Parathyroid adenoma (tissue), 2 donors: ENCODE measurements around the gene TOGARAM1.
A peak's percentile ranks its signal among the peaks of the same experiment; 100 is the strongest.
"Not testable (repeated sequence)": the region's sequence is repeated elsewhere in the genome, so short reads cannot be mapped to it uniquely, and the experiment has no call there.

ENCODE experiments used
- H2AFZ ChIP-seq: fragments of 300-600 bp; sonication (generic); one replicate; pipeline ENCODE4 v1.7.0; 2017; ENCODE audit warnings: antibody characterized with exemption, mild to moderate bottlenecking
- H3K27ac ChIP-seq: fragments of 300-600 bp; sonication (generic); one replicate; pipeline ENCODE4 v1.7.0; 2017
- H3K27me3 ChIP-seq: fragments of 300-600 bp; sonication (generic); one replicate; pipeline ENCODE4 v1.7.0; 2017; ENCODE audit warnings: low read length; ENCODE audit not compliant: control insufficient read depth, insufficient read depth
- H3K36me3 ChIP-seq: fragments of 300-600 bp; sonication (generic); one replicate; pipeline ENCODE4 v1.7.0; 2017; ENCODE audit warnings: low read length; ENCODE audit not compliant: control insufficient read depth, insufficient read depth
- H3K4me1 ChIP-seq: fragments of 300-600 bp; sonication (generic); one replicate; pipeline ENCODE4 v1.7.0; 2017; ENCODE audit warnings: control low read depth
- H3K4me2 ChIP-seq: fragments of 300-600 bp; sonication (generic); one replicate; pipeline ENCODE4 v1.7.0; 2017; ENCODE audit warnings: low read length
- H3K4me3 ChIP-seq: fragments of 300-600 bp; sonication (generic); one replicate; pipeline ENCODE4 v1.7.0; 2017; ENCODE audit warnings: low read depth, low read length
- H3K79me2 ChIP-seq: fragments of 300-600 bp; sonication (generic); one replicate; pipeline ENCODE4 v1.7.0; 2017; ENCODE audit warnings: control low read depth
- H3K9ac ChIP-seq: fragments of 300-600 bp; sonication (generic); one replicate; pipeline ENCODE4 v1.7.0; 2017; ENCODE audit warnings: mild to moderate bottlenecking
- H3K9me3 ChIP-seq: fragments of 300-600 bp; sonication (generic); one replicate; pipeline ENCODE4 v1.7.0; 2017; ENCODE audit warnings: low read length; ENCODE audit not compliant: control insufficient read depth
- TF ChIP-seq, protein P1 (sequence below): fragments of 300-600 bp; sonication (generic); IDR thresholded peaks from one replicate; pipeline ENCODE4 v1.7.0; 2017; ENCODE audit warnings: antibody characterized with exemption, mild to moderate bottlenecking
- donor health status: primary hyperparathyroidism.

Gene TOGARAM1

DNA sequence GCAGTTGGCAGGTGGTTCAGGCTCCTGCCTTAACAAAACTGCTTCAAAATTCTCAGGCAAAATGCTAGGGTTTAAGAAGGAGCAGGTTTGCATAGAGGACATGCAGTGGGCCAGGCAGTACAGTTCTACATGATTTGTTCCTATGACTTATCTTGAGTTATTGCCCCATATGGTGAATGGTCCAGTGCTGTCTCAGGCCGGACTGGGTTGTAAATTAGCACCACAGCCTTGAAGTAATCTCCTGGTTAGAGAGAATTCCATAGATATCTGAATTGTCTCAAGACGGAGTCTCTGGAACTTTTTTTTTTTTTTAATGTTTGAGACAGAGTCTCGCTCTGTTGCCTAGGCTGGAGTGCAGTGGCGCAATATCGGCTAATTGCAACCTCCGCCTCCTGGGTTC is 110.1 kb downstream of the TOGARAM1 start:
- Histone ChIP-seq H3K27ac (no peak overlapping the region), H3K4me2 (no peak overlapping the region), H3K4me1 (no peaks in the 10 kb centered on the region), H2AFZ (no peak overlapping the region), H3K9me3 (no peaks in the 10 kb centered on the region), H3K36me3 (no peaks in the 10 kb centered on the region), H3K79me2 (no peaks in the 10 kb centered on the region), H3K4me3 (no peak overlapping the region), H3K27me3 (no peaks in the 10 kb centered on the region), H3K9ac (no peak overlapping the region)
- TF ChIP-seq, protein P1, sequence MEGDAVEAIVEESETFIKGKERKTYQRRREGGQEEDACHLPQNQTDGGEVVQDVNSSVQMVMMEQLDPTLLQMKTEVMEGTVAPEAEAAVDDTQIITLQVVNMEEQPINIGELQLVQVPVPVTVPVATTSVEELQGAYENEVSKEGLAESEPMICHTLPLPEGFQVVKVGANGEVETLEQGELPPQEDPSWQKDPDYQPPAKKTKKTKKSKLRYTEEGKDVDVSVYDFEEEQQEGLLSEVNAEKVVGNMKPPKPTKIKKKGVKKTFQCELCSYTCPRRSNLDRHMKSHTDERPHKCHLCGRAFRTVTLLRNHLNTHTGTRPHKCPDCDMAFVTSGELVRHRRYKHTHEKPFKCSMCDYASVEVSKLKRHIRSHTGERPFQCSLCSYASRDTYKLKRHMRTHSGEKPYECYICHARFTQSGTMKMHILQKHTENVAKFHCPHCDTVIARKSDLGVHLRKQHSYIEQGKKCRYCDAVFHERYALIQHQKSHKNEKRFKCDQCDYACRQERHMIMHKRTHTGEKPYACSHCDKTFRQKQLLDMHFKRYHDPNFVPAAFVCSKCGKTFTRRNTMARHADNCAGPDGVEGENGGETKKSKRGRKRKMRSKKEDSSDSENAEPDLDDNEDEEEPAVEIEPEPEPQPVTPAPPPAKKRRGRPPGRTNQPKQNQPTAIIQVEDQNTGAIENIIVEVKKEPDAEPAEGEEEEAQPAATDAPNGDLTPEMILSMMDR, result no peak

DNA sequence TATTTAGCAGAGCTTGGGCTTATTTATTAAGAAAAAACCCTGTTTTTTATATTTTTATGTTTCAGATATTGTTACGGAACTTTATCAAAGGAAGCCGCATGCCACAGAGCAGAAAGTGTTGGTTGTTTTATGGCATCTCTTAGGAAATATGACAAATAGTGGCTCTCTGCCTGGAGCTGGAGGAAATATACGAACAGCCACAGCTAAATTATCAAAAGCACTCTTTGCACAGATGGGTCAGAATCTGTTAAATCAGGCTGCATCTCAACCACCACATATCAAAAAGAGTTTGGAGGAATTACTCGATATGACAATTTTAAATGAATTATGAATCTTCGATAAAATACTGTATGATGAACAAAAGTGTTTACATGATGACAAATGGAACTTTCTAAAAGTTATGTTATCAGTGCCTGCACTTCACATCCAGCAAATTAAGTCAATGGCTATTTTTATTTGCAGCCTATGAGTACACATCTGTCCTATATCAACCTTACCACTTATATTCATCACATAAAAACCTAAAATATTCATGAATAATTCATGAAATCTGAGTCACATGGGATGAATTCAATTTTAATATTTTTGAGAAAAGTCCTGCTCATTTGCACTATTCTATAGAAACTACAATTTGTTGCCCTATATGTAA is 111.4 kb downstream of the TOGARAM1 start:
- no peak overlapping the region for H3K27ac ChIP-seq
- no peaks in the 10 kb centered on the region for H3K36me3 ChIP-seq

DNA sequence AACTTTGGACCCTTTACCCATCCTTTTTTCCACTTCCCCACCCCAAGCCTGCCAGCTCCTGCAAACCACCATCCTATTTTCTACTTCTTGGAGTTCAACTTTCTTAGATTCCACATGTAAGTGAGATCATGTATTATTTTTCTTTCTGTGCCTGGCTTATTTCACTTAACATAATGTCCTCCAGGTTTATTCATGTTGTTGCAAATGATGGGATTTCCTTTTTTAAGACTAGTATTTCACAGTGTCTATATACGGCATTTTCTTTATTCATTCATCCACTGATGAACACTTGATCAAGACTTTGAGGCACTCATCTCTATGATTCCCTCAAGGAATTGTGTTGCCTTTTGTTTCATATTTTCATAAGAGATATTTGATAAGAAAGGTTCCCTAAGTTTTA is 116.3 kb downstream of the TOGARAM1 start:
- Histone ChIP-seq H3K27ac (no peak overlapping the region), H3K27me3 (no peaks in the 10 kb centered on the region), H3K9ac (no peak overlapping the region), H3K4me1 (no peaks in the 10 kb centered on the region), H3K4me3 (no peak overlapping the region), H3K4me2 (no peak overlapping the region), H2AFZ (no peak overlapping the region), H3K79me2 (no peaks in the 10 kb centered on the region), H3K9me3 (no peaks in the 10 kb centered on the region), H3K36me3 (no peaks in the 10 kb centered on the region)
- TF ChIP-seq, protein P1, result no peak

More for the DNA sequence above, 111.4 kb downstream of the TOGARAM1 start:
- Histone ChIP-seq H3K4me2 (no peak overlapping the region), H3K4me1 (no peaks in the 10 kb centered on the region), H3K27me3 (no peaks in the 10 kb centered on the region), H3K9ac (no peak overlapping the region), H3K9me3 (no peaks in the 10 kb centered on the region), H3K79me2 (no peaks in the 10 kb centered on the region), H3K4me3 (no peak overlapping the region), H2AFZ (no peak overlapping the region)
- TF ChIP-seq, protein P1, result no peak

DNA sequence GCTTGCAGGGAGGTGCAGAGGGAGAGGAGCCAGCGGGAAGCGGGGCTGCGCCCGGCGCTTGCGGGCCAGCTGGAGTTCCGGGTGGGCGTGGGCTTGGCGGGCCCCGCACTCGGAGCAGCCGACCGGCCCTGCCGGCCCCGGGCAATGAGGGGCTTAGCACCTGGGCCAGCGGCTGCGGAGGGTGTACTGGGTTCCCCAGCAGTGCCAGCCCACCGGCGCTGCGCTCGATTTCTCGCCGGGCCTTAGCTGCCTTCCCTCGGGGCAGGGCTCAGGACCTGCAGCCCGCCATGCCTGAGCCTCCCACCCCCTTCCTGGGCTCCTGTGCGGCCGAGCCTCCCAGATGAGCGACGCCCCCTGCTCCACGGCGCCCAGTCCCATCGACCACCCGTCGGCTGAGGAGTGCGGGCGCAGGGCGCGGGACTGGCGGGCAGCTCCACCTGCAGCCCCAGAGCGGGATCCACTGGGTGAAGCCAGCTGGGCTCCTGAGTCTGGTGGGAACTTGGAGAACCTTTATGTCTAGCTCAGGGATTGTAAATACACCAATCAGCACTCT is 118.5 kb downstream of the TOGARAM1 start:
- H3K79me2 ChIP-seq, H3K27me3 ChIP-seq, H3K36me3 ChIP-seq, H3K27ac ChIP-seq, H3K4me3 ChIP-seq, H2AFZ ChIP-seq, H3K9ac ChIP-seq, H3K9me3 ChIP-seq, H3K4me2 ChIP-seq, H3K4me1 ChIP-seq: not testable (repeated sequence)

DNA sequence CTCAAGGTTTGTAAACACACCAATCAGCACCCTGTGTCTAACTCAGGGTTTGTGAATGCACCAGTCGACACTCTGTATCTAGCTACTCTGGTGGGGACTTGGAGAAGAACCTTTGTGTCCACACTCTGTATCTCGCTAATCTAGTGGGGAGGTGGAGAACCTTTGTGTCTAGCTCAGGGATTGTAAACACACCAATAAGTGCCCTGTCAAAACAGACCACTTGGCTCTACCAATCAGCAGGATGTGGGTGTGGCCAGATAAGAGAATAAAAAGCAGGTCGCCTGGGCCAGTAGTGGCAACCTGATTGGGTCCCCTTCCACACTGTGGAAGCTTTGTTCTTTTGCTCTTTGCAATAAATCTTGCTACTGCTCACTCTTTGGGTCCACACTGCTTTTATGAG is 119.1 kb downstream of the TOGARAM1 start:
- not testable (repeated sequence) for H3K4me1 ChIP-seq, H3K27me3 ChIP-seq, H3K4me2 ChIP-seq

DNA sequence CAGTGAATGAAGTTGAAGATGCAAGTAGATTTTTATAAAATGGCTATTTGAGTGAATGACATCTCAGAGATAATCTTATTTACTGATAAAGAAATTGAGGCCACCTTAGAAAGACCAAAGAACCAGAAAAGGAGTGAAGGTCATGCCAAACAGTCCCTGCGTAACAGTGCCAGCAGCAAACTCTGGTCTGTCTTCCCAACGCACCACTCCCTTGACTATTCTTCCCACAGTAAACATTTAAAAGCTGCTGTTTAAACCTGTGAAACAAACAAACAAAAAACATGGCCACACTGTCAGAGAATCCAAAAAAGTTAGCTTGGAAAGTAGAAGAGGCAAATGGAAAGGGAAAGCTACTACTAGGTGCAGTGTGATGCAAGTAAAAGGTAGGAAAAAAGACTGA is 120.4 kb downstream of the TOGARAM1 start:
- TF ChIP-seq, protein P1, result no peak
- H3K27ac ChIP-seq, result no peak overlapping the region
- peaks cover 3% of the 10 kb centered on the region for H3K4me1 ChIP-seq
- peak overlapping the region; percentile 94 for H2AFZ ChIP-seq
- H3K4me3 ChIP-seq, result no peak overlapping the region
- no peaks in the 10 kb centered on the region for H3K9me3 ChIP-seq
- no peak overlapping the region for H3K4me2 ChIP-seq
- no peak overlapping the region for H3K9ac ChIP-seq
- H3K79me2 ChIP-seq, result peaks cover 22% of the 10 kb centered on the region
- H3K36me3 ChIP-seq, result no peaks in the 10 kb centered on the region
- no peaks in the 10 kb centered on the region for H3K27me3 ChIP-seq

More for the DNA sequence above, 119.1 kb downstream of the TOGARAM1 start:
- H3K27ac ChIP-seq, H3K9ac ChIP-seq, H3K36me3 ChIP-seq, H2AFZ ChIP-seq, H3K4me3 ChIP-seq, H3K9me3 ChIP-seq: not testable (repeated sequence)
- H3K79me2 ChIP-seq, result peaks cover 14% of the 10 kb centered on the region
